Activated CD8-positive, alpha-beta memory T cell treated with anti-CD3 and anti-CD28 coated beads, Interleukin-2, amount 50 U/mL, for 24 hours (primary cell): ENCODE measurements around the gene HOXA7.

ENCODE experiments used
- DNase-seq: peaks from one replicate; pipeline ENCODE4 v3.0.0-alpha.2; 2020; ENCODE audit errors: extremely low read depth

Gene HOXA7

DNA sequence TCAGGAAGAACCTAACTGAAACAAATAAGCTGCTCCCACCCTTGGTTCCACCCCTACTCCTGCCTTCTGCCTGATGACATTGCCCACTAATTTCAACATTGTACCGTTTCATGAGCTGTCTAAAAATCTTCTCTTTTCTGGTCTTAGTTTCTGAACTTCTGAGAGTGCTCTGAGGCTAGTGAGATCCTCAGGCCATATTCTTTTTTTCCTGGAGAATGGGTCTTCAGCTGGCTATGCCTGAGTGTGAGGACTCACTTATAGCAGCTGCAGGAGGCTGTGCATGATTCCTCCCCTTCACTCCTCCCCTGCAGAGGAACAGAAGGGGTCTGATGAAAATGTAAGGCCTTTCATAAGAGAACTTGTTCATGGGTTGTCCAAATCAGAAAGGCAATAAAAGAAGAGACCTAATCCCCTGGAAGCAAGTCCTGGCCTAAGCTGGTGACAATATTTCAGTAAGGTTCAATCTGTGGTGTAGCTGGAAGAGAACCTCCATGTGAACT, 37.0 kb downstream of the HOXA7 start:
- no peak for DNase-seq

DNA sequence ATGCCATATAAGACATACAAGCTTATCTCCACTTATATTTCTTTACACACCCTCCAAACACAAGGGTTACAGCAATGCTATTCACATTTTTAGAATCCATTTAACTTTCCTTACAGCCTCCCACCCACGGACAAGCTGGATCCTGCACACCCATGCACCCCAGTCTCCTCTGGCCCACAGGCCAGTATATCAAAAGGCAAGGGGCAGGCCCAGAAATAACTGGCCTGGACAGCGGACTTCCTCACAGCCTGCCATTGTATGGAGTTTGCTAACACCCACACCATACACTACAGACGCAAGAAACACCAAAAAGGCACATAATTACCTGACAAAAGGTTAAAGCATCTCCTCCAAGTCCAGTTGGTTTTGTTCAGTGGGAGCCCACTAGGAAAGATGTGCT, 37.9 kb downstream of the HOXA7 start:
- no peak for DNase-seq

DNA sequence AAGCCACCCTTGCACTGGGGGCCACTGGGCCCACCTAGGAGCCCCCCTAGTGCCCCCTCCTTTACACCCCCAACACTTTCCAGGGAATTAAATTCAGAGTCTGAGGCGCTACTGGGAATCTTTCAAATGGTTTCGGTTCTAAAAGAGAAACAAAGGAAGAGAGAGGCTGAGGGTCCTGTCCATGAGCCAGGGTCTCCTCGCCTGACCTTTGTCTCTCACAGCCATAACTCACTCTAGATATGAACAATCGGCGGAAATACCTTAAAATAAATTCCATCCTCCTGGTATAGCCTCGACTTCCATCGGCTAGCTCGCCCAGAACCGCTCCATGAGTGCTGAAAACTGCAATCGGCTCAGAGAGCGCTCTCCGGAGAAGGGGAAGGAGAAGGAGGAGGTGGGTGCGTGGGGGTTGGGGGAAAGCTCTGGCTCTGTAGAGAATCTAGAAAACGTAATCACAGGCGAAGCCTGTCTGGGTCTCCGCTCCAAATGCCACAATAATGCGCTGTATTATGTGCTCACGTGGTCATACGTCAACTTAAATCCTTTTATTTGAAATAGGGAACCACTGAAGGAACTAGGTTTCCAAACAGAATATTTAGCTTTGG, 38.5 kb downstream of the HOXA7 start:
- DNase-seq: no peak

DNA sequence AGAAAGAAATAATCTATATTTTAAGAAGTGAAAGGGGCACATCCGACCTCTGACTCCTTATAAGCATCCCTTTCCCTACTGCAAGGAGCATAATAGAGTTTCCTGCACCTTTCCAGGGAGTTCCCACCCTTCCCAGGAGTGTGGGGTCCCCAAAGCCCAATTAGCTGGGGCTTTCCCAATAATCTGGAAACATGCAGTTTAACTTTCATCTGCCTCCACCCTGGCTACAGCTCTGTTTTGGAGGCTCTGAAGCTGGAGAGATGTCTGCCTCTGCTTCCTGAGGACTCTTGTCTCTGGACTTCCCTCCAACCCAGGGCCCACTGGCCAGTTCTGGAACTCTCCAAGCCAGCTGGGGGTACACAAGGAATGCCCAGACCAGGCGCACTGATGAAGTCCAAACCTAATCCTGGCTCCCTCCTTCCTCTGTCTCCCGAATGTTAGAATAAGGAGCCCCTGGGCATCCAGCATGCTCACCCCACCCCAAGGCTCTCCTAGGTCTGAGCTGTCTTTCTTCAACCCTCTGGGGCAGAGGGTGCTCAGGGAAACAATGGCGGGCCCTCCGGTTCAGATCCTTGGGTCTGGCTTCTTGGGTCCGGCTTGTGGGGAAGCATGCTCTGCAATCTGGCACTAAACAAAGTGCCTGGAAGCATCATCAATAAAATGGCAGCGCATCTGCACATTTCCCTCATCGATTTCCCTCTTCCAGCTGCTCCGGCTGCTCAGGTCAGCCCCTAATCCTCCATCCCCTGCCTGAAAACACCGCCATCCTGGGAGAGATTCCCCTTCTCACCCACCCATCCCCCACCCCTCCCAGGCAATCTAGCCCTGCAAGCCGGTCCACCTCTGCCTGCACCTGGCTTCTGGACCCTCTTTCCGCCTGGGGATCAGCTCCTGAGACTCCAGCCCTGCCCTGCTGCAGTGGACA, 39.3 kb downstream of the HOXA7 start:
- no peak for DNase-seq

DNA sequence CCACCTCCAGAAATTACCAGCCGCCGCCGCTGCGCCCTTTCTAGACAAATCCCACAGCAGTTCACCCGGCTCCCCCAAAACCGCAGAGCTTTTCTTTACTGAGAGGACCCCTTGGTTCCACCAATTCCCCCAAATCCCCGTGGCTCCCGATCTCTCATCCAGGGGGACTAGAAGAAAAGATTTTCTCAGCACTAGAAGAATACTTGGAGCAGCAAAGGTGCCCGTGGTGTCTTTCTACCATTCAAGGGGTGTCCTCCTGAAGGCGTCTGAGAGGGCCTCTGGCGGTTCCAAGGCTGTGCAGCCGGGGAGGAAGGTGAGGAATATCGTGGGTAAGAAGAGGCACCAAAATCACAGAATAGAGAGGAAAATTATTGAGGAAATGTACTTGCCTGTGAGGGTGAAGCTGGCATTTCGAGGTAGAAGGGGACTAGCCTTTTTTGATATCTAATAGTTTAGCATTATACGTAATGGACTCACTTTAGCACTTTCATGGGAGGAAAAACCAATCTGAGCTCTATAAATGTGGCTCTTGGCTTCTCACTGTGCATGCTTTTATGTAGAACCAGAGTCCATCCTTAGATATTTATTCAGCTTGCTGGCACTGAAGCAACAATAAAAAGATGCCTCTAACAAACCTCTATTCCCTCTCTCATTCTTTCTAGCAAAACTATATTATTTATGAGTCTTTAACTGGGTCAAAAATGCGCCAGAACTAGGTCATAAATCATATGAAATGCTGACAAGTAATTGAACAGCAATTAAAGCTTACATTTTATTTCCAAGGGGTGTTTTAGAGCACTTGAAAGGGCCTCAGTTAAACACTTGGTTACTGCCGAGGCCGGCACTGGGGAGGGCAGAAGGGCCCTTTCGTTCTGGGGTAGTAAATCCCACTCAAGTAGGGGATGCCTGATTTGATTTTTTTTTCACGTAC, 40.2 kb downstream of the HOXA7 start:
- DNase-seq: no peak

DNA sequence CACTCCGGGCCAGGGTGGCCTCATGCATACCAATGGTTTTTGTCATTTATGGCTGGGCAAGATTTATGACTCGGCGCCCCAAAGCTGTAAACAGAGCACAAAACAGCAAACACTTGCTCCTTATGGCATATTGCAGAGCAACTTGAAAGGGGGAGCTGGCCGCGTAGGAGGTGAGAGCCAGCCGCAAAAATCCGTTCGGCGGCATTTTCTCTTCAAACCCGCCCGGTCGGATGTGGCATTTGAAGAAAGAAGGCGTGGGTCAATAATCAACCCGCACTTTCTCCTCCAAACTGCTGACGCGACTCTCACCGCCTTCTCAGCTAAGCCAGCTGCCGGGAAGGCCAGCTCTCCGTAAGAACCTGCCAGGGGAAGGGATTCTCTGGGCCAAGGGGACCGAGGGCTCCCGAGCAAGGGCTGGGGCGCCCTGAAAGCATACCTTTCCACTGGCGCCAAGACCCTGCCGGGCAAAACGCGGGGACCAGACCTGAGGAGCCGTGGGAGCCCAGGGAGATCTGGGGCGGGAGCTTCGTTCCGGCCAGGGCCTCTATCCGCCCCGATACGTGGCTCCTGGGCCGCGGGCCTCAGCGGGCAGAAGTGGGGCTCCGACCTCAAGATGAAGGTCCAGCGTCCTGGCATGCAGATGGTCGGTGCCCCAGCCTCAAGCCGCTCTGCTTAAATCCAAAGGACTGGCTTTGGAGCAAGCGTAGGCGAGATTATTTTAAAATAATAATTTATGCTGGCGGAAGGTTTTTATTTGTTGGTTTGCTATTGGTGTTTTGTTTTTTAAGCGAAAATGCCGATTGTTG, 41.1 kb downstream of the HOXA7 start:
- DNase-seq: no peak

DNA sequence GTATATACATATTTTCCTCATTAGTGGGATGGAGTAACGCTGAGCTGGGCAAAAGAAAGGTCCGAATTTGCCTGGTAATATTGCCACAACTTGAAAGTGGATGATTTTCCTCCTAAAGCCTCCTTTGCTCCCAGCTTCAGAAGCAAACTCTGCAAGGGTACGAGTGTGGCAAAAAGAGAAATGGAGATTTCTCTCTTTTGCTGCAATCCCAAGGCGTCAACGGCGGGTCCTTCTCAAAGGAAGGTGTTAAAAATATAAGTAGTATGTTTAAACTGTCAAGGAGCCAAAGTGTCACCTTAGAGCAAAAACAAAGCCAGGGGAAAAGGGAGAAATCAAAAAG, 41.6 kb downstream of the HOXA7 start:
- no peak for DNase-seq

DNA sequence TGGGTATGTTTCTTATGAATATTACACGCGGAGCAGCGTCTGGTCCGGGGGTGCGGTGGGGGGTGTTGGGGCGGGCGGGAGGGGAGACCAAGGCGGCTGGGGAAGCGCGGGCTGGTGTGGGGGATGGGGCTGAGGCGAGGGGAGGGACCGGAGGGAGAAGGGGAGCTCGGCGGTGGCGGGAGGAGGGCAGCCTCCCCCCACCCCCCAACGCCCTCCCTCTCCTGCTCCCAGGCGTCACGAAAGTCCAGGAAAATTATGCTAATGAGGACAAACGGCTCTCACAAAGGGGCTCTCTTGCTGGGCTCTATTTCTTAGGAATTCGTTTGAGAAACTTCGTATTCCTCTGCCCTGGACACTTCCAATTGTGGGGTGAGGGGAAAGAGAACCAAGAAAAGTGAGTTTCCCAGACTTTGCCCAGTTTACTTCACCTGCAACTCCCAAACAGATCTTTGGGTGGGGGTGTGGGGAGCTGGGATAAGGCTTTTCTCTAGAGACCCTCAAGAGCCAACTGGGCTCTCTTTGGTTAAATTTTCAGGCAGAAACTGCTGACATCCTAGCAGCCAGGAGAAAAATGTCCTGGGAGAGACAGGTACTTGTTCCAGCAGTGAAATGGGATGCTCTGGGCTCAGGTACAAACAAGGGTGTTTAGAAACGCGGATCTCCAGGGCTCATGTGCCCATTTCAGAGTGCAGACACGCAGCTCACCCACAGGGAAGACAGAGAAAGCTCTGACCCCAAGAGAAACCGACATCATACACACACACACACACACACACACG, 42.3 kb downstream of the HOXA7 start:
- no peak for DNase-seq

DNA sequence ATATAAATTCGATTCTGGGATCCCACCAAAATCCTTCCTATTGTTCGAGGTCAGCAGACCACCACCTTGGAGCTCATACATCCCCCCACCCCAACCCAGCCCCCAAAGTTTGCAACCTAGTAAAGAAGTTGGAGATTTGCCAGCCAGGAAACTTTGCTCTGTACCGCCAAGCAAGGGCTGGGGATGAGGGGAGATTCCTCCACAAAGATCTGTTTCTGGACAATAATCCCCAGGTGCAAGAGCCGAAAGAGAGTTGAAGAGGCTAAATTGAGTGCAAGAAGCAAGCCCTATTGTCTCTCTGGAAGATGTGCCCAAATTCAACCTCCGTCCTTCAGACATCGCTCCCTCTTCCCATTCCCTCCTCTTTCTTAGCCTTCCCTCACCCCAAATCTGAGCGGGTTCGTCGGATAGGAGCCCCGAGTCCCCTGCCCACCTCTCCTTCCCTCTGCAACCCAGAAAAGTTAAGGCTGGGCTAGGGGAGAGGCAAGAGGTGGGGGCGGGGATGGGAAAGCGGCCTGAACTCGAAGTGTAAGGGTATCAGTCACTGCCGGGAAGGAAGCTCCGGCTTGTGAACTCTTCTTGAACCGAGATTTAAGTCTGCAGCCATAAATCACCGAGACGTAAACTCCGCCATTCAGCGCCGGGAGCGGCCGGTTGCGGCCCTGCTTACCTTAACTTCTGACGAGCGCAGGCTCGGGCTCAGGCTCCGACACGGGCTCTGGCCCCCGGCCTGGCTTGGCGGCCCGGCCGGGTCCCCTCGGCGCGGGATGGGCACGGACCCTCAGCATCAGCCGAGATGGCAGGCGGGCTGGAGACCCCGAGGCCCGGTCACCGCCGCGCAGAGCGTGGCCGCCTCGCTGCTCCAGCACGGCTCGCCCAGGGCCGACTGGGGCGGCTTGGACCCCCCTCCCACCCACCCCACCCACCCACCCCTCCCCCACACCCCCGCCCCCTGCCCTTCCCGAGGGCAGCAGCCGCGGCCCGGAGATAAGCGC, 43.2 kb downstream of the HOXA7 start:
- no peak for DNase-seq

DNA sequence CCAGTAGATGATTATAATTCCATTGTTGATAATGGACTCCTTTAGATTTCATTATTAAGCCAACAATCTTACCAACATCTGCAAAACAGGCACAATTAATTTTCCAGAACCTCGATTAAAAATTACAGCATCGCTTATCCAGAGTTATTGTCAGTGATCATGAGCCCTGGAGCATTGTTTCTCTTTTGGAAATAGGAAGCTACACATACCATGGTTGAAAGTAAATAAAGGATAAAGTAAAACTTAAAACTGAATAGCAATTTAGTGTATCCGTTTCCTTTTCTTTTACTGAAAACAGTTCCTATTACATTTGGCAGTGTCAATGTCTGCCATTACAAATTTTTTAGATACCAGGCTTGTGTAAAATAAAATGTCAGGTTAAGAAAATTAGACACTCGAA, 44.1 kb downstream of the HOXA7 start:
- DNase-seq: no peak

DNA sequence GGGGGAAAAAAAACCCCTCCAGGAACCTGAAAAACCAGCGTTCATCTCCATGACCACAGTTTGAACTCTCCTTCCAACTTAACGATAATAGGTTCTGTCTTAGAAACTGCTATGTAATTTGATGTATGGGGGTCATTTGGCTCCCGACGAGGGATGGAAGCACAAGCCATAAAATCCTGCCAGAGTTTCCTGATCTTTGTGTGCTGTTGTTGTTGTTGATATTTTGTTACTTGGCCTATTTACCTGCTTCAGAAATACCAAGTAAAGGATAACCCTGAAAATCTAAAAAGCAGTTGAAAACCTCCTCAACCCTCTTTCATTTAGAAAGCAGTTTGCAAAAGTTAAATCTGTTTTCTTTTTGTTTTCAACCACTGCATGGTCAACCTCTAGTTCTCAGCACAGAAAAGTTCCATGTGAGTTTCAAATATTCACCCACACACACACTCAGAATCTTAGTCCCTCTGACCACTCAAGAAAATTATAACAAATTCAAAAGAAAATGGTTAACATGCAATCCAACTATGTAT, 44.7 kb downstream of the HOXA7 start:
- DNase-seq: no peak

DNA sequence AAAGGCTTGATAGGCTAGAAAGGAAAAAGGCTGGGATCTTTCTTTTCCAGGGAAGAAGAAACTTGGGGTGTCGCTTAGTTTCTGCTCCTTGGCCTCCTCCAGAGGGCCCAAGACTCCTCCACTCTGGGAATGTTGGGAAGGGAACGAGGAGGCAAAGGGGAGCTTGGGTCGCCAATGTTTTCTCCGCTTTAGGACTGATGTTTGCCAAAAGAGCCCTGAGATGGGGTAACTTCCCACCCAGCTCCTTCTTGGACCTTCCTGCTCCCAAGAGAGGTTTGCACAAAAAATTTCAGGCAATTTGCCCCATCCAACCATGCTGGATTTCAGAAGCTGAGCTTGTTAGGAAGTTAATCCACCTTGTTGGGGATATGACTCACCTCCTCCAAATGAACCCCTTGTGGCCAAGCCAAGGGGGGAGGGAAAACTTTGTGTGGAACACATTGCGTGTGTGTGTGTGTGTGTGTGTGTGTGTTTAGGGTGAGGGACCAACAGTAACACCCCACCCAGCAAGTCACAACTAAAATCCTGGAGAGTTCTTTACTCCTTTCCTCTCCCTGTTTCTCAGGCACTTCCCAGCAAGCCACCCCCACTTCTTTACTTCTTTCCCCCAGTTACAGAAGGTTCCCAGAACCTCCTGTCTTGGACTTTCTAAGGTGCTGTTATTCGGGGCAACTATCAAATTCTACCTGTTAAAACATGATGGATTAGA, 45.3 kb downstream of the HOXA7 start:
- DNase-seq: no peak

DNA sequence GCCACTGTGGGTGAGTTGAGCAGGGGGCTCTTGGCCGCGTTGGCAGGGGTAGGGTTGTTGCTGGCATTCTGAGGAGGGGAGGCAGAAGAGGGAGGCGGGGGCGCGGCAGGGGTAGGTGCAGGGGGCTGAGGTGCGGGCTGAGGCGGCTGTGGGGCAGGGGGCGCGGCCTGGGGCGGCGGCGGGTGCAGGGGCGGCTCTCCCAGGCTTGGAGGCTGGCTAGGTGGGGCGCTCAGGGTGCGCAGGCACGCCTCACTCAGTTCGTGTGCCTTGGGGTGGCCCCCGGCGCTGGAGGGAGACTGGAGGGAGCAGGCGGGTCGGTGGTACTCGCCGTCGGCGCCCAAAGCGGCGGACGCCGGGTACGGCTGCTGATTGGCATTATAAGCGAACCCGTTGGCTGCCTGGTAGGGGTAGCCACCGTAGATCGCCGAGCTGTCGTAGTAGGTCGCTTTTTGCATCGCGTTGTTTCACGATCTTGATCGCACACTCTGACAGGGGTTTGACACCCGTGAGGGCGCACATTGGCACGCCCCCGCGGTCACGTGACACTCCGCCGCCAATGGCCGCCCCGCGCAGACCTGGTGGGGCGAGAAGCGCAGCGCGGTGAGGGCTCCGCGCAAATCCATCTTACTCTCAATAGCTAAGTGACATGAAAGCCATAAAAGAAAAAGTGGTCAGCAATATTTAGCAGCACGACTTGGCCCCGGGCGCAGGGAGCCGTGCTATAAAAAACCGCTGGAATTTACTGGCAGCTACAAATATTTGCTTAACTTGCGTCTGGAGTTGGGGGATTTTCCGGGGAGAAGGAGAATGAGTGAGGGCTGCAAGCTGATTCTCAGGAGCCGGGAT, 46.1 kb downstream of the HOXA7 start:
- DNase-seq: no peak

DNA sequence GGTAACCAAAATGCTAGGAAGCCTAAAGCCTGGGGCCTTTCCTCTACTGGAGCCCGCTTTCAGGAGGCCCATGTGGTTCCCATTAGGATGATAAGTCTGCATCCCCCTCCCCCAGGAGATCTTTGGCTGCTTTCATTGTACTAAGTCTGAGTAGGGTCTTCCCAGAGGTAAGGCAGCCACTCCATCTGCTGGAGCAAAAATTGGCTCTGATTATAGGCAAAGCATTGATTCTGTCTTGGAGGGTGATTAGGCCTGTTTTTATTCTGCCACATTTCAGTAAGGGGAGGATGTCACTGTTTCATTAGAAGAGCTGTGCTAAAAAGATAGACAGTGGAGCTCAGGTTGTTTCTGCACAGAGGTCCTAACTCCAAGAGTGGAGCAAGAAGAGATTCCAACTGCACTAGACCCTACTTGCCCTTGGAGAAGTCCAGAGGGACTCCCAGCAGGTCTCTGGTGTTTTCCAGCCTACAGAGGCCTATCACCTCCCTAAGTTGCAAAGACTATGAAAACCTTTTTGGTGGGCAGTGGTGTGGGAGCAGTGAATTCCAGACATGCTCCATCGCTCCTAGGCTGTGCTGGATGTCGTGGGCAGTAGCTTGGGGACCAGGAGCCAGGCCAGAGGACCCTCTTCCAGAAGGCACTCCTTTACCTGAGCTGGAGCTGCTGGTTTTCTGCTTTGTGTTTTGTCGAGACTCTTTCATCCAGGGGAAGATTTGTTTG, 46.8 kb downstream of the HOXA7 start:
- DNase-seq: no peak

DNA sequence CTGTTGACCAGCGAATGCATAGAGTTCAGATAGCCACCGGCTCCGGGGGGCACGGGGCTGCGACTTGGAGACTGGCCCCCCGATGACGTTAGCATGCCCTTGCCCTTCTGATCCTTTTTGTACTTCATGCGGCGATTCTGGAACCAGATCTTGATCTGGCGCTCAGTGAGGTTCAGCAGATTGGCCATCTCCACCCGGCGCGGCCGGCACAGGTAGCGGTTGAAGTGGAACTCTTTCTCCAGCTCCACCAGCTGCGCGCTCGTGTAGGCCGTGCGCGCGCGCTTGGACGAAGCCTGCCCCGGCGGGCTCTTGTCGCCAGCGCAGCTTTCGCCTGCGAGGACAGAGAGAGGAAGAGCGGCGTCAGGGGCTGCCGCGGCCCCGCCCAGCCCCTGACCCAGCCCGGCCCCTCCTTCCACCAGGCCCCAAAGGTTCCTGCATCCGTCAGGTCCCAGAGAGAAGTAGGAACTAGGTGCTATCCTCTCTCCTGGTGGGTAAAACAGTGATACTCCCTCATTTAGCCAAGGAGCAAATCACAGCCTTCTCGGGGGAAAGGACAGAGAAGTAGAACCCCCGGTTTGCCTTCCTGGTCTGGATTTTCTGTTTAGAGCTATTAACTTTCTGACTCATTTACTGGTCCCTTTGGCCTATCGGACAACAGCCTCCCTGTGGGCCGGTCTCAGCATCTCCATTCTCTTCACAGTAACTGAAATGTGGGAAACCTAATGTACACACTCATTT, 47.9 kb downstream of the HOXA7 start:
- DNase-seq: no peak
